AG10803 (cell line): ENCODE measurements around the gene KRTAP9-7.

Experiments
- DNase-seq: peaks from one replicate; pipeline ENCODE4 v3.0.0; 2010; ENCODE audit warnings: low read depth
- H3K4me3 ChIP-seq: 2 replicates; pipeline ENCODE4 v1.5.1; 2011; ENCODE audit warnings: mild to moderate bottlenecking, low read length, control low read depth
- CTCF ChIP-seq: conservative IDR thresholded peaks from 2 replicates; pipeline ENCODE4 v1.5.1; 2011; ENCODE audit warnings: mild to moderate bottlenecking, low read length, control low read depth, inconsistent platforms

KRTAP9-7 gene

GRCh38 chr17:41325126-41325525 lies 49.6 kb downstream of the KRTAP9-7 start:
- no peak for DNase-seq
- TF ChIP-seq CTCF, result no peak
- H3K4me3 ChIP-seq, result no peak overlapping the region

- no peak overlapping the region for H3K4me3 ChIP-seq
- DNase-seq, result no peak
Measured at GRCh38 chr17:41325611-41326010, 50.1 kb downstream of the KRTAP9-7 start.

More at GRCh38 chr17:41325611-41326010, 50.1 kb downstream of the KRTAP9-7 start:
- no peak for TF ChIP-seq CTCF
